Suprapubic skin (tissue), 4 donors: ENCODE data around the gene DDC.

Experiments used
- CTCF ChIP-seq, 2 donors: fragments of 200-600 bp in 1 of 2; fragments of 450-650 bp in 1 of 2; sonication (generic) in 1 of 2; IDR thresholded peaks; one replicate each; pipeline ENCODE4 v1.5.1; 2016 to 2019; ENCODE audit warnings: antibody characterized with exemption in 2 of 2, mild to moderate bottlenecking in 1 of 2, moderate library complexity in 1 of 2
- POLR2A ChIP-seq, 2 donors: fragments of 450-650 bp; IDR thresholded peaks; one replicate each; pipeline ENCODE4 v1.6.1; 2017; ENCODE audit warnings: antibody characterized with exemption in 2 of 2, mild to moderate bottlenecking in 2 of 2, moderate library complexity in 2 of 2
- POLR2AphosphoS5 ChIP-seq, 3 donors: sonication (generic); formaldehyde crosslinking; IDR thresholded peaks; one replicate each; pipeline ENCODE4 v1.6.1; 2017; ENCODE audit warnings: antibody characterized with exemption in 3 of 3

- no peak for TF ChIP-seq POLR2AphosphoS5 (IDR thresholded peaks at IDR 0.05)
- no peak for TF ChIP-seq POLR2A (IDR thresholded peaks at IDR 0.05)
- no peak for TF ChIP-seq CTCF (IDR thresholded peaks at IDR 0.05)
Measured at GRCh38 chr7:50592940-50593339, 27.7 kb upstream of the DDC start.
